Suppressor macrophage (primary cell): ENCODE measurements around the gene FAM222A.

Source experiments
- DNase-seq, 4 experiments: peaks; one replicate each; pipeline ENCODE4 v3.0.0-alpha.2; 2020 to 2022

The FAM222A gene

GRCh38 chr12:109738878-109739665, 25.4 kb downstream of the FAM222A start:
- DNase-seq, result no peak

- DNase-seq, result no peak
Measured at GRCh38 chr12:109739747-109740693, 26.4 kb downstream of the FAM222A start.

GRCh38 chr12:109740694-109741245, 27.1 kb downstream of the FAM222A start:
- no peak for DNase-seq

- no peak for DNase-seq
Measured at GRCh38 chr12:109741286-109741969, 27.8 kb downstream of the FAM222A start.

GRCh38 chr12:109741970-109742703, 28.5 kb downstream of the FAM222A start:
- no peak for DNase-seq

GRCh38 chr12:109743076-109743910, 29.7 kb downstream of the FAM222A start:
- DNase-seq, result no peak

GRCh38 chr12:109744026-109744425, 30.4 kb downstream of the FAM222A start:
- no peak for DNase-seq

GRCh38 chr12:109744986-109745942, 31.6 kb downstream of the FAM222A start:
- DNase-seq, result peak in 2 of 4 experiments; percentile 5 to 17

- no peak for DNase-seq
Measured at GRCh38 chr12:109752117-109753053, 38.8 kb downstream of the FAM222A start.

- no peak for DNase-seq
Measured at GRCh38 chr12:109753054-109753401, 39.4 kb downstream of the FAM222A start.

- DNase-seq, result no peak
Measured at GRCh38 chr12:109753959-109754358, 40.3 kb downstream of the FAM222A start.

- DNase-seq, result no peak
Measured at GRCh38 chr12:109756457-109756856, 42.8 kb downstream of the FAM222A start.

- DNase-seq, result no peak
Measured at GRCh38 chr12:109757671-109758265, 44.1 kb downstream of the FAM222A start.

GRCh38 chr12:109758426-109759420, 45.1 kb downstream of the FAM222A start:
- no peak for DNase-seq

GRCh38 chr12:109759595-109759994, 46.0 kb downstream of the FAM222A start:
- no peak for DNase-seq

GRCh38 chr12:109760031-109760929, 46.7 kb downstream of the FAM222A start:
- DNase-seq, result peak; percentile 63 to 73 (median 71)
